K562 (cell line): ENCODE data around the gene TNNT1. TPM values are rescaled to one million over a fixed set of nuclear protein-coding genes. Genes with fewer than 3 reads are reported as not detected.

ENCODE experiments used
- ARID3B ChIP-seq: fragments of 250-450 bp; sonication (Bioruptor Pico); IDR thresholded peaks from 2 replicates; pipeline ENCODE4 v1.4.0; 2020; ENCODE audit warnings: borderline replicate concordance
- EGR1 ChIP-seq: fragments of 450-650 bp; conservative IDR thresholded peaks from 2 replicates; pipeline ENCODE4 v1.6.1; 2017; ENCODE audit warnings: mild to moderate bottlenecking
- ELK1 ChIP-seq: sonication (generic); formaldehyde crosslinking; IDR thresholded peaks from 2 replicates; pipeline ENCODE4 v1.8.1; 2022; ENCODE audit warnings: missing genetic modification reagents
- FOXA1 ChIP-seq: fragments of 450-650 bp; IDR thresholded peaks from 2 replicates; pipeline ENCODE4 v1.6.1; 2016; ENCODE audit warnings: mild to moderate bottlenecking, borderline replicate concordance
- IFI16 ChIP-seq: fragments of 250-450 bp; sonication (Bioruptor Pico); IDR thresholded peaks from 2 replicates; pipeline ENCODE4 v2.1.2; 2022; ENCODE audit warnings: mild to moderate bottlenecking, inconsistent platforms
- ILK ChIP-seq: fragments of 450-650 bp; IDR thresholded peaks from 2 replicates; pipeline ENCODE4 v1.6.1; 2016; ENCODE audit warnings: missing genetic modification characterization, low read depth, mild to moderate bottlenecking, missing compliant biosample characterization, moderate library complexity, borderline replicate concordance
- JUNB ChIP-seq: fragments of 450-650 bp; formaldehyde crosslinking; conservative IDR thresholded peaks from 2 replicates; pipeline ENCODE4 v1.4.0; 2020; ENCODE audit warnings: mild to moderate bottlenecking
- NCOA1 ChIP-seq: fragments of 450-650 bp; IDR thresholded peaks from 2 replicates; pipeline ENCODE4 v1.6.1; 2016; ENCODE audit warnings: low read depth
- POLR2B ChIP-seq: fragments of 450-650 bp; IDR thresholded peaks from 2 replicates; pipeline ENCODE4 v1.6.1; 2018; ENCODE audit warnings: low read depth; ENCODE audit not compliant: partially characterized antibody
- POLR2H ChIP-seq: IDR thresholded peaks from 2 replicates; pipeline ENCODE4 v1.6.1; 2016; ENCODE audit warnings: missing genetic modification characterization, low read depth, mild to moderate bottlenecking, control low read depth, missing compliant biosample characterization, moderate library complexity
- SLC30A9 ChIP-seq: fragments of 250-450 bp; sonication (Bioruptor Pico); IDR thresholded peaks from 2 replicates; pipeline ENCODE4 v1.8.0; 2022; ENCODE audit warnings: mild to moderate bottlenecking, moderate library complexity
- TAF15 ChIP-seq: fragments of 200-400 bp; formaldehyde crosslinking; IDR thresholded peaks from 2 replicates; pipeline ENCODE4 v1.6.1; 2017; ENCODE audit warnings: mild to moderate bottlenecking, low read depth, low read length, moderate library complexity
- TARDBP ChIP-seq: fragments of 450-650 bp; IDR thresholded peaks from 2 replicates; pipeline ENCODE4 v1.6.1; 2016
- U2AF2 ChIP-seq: fragments of 200-400 bp; formaldehyde crosslinking; optimal IDR thresholded peaks from 2 replicates; pipeline ENCODE3; 2017; ENCODE audit warnings: low read depth, mild to moderate bottlenecking, low read length
- ZBTB17 ChIP-seq: fragments of 450-650 bp; formaldehyde crosslinking; IDR thresholded peaks from 2 replicates; pipeline ENCODE4 v1.4.0; 2020; ENCODE audit warnings: mild to moderate bottlenecking
- ZBTB2 ChIP-seq: fragments of 450-650 bp; IDR thresholded peaks from 2 replicates; pipeline ENCODE4 v1.6.1; 2016; ENCODE audit warnings: antibody characterized with exemption
- ZNF134 ChIP-seq: fragments of 250-450 bp; sonication (Bioruptor Pico); conservative IDR thresholded peaks from 2 replicates; pipeline ENCODE4 v1.4.0; 2020
- ZNF445 ChIP-seq: fragments of 250-450 bp; sonication (Bioruptor Pico); IDR thresholded peaks from 2 replicates; pipeline ENCODE4 v1.4.0; 2020; ENCODE audit warnings: low read depth, mild to moderate bottlenecking, moderate library complexity
- ZNF561 ChIP-seq: fragments of 450-650 bp; formaldehyde crosslinking; conservative IDR thresholded peaks from 2 replicates; pipeline ENCODE4 v1.4.0; 2020; ENCODE audit warnings: mild to moderate bottlenecking, moderate library complexity
- ZNF609 ChIP-seq: sonication (generic); formaldehyde crosslinking; IDR thresholded peaks from 2 replicates; pipeline ENCODE4 v1.8.1; 2023; ENCODE audit warnings: missing genetic modification reagents, mild to moderate bottlenecking, borderline replicate concordance
- polyA plus RNA-seq, 8 experiments: library from polyadenylated mRNA; depleted of rRNA in 4 of 8; stranded (reverse) in 5 of 8; unstranded in 3 of 8; fragments of >200 nt; fragmentation: Nextera tagmentation in 2 of 8; fragmentation: Illumina TruSeq in 1 of 8; extraction: Ambion mirVana in 2 of 8; extraction: Trizol in 1 of 8; gene quantifications; 2 replicates each; pipeline versions ENCODE4 v1.2.1 to v1.2.3, GENCODE V29; 2011 to 2014; ENCODE audit warnings: inconsistent platforms in 1 of 8, missing spikeins in 1 of 8
- total RNA-seq, 7 experiments: library from RNA; depleted of rRNA in 6 of 7; stranded (reverse); fragments of >200 nt in 6 of 7; fragmentation: Illumina TruSeq in 2 of 7; extraction: Trizol in 2 of 7; gene quantifications; 2 replicates each; pipeline versions ENCODE4 v1.2.1 to v1.2.3, GENCODE V29; 2011 to 2021; ENCODE audit warnings: low replicate concordance in 1 of 7

Gene TNNT1
- total and polyA plus RNA-seq, 9 of the 15 experiments (the other 6 are each of a cell fraction or from before 2014, with no cell fraction given): 31.8 to 390 (median 227) TPM

- TF ChIP-seq ZBTB2: no peak
- no peak for TF ChIP-seq ARID3B (CRISPR knock-in tag)
- no peak for TF ChIP-seq POLR2B
- TF ChIP-seq ZNF609: no peak
- no peak for TF ChIP-seq ZNF134 (CRISPR knock-in tag)
- TF ChIP-seq ZNF445: no peak
- TF ChIP-seq TAF15: no peak
- no peak for TF ChIP-seq NCOA1
- TF ChIP-seq TARDBP: no peak
- TF ChIP-seq SLC30A9 (CRISPR knock-in tag): no peak
- TF ChIP-seq ILK (tag): no peak
- no peak for TF ChIP-seq U2AF2
- TF ChIP-seq ZBTB17 (CRISPR knock-in tag): no peak; the same call in 1 of the 2 replicates
- TF ChIP-seq EGR1: peak; percentile 62
- no peak for TF ChIP-seq POLR2H
- TF ChIP-seq FOXA1: no peak
- TF ChIP-seq IFI16: no peak
- no peak for TF ChIP-seq ZNF561 (CRISPR knock-in tag)
- TF ChIP-seq JUNB: no peak
- TF ChIP-seq ELK1 (CRISPR knock-in tag): no peak
Measured at GRCh38 chr19:55178781-55179599, 30.0 kb upstream of the TNNT1 start (continued).
